Gastroesophageal sphincter (tissue), 4 donors: Measurements from ENCODE around the gene SKIL. TPM values are rescaled to one million over a fixed set of nuclear protein-coding genes. Genes with fewer than 3 reads are reported as not detected.

Experiments
- ATAC-seq: fragments of 150-250 bp; one replicate; pipeline ENCODE4 v1.9.1; 2016; ENCODE audit warnings: mild to moderate bottlenecking, moderate library complexity
- H3K27ac ChIP-seq, 4 donors: fragments of 200-600 bp; sonication (generic) in 3 of 4; 1 replicate in 3 of 4; 2 replicates in 1 of 4; pipeline ENCODE4 v1.5.1; 2016 to 2019
- H3K27me3 ChIP-seq: fragments of 200-600 bp; sonication (generic); one replicate; pipeline ENCODE4 v1.5.1; 2019
- H3K36me3 ChIP-seq, 2 donors: fragments of 200-600 bp; sonication (generic); one replicate each; pipeline ENCODE4 v1.5.1; 2019; ENCODE audit warnings: control low read depth in 1 of 2
- H3K4me1 ChIP-seq, 3 donors: fragments of 200-600 bp; sonication (generic); 1 replicate in 2 of 3; 2 replicates in 1 of 3; pipeline ENCODE4 v1.5.1; 2016 to 2019; ENCODE audit warnings: control low read depth in 2 of 3
- H3K4me3 ChIP-seq, 2 donors: fragments of 200-600 bp; sonication (generic); one replicate each; pipeline ENCODE4 v1.5.1; 2019; ENCODE audit warnings: mild to moderate bottlenecking in 1 of 2, moderate library complexity in 1 of 2
- H3K9me3 ChIP-seq, 3 donors: fragments of 200-600 bp; sonication (generic); one replicate each; pipeline ENCODE4 v1.5.1; 2017 to 2019; ENCODE audit warnings: control low read depth in 2 of 3
- CTCF ChIP-seq, 4 experiments: fragments of 200-600 bp in 2 of 4; fragments of 450-650 bp in 2 of 4; sonication (generic) in 1 of 4; IDR thresholded peaks; one replicate each; pipeline ENCODE4 v1.5.1; 2017 to 2019; ENCODE audit warnings: antibody characterized with exemption in 4 of 4, mild to moderate bottlenecking in 2 of 4, moderate library complexity in 2 of 4
- EP300 ChIP-seq: sonication (generic); formaldehyde crosslinking; IDR thresholded peaks from one replicate; pipeline ENCODE4 v1.6.1; 2017; ENCODE audit warnings: antibody characterized with exemption, mild to moderate bottlenecking
- POLR2A ChIP-seq, 2 donors: fragments of 450-650 bp; IDR thresholded peaks; one replicate each; pipeline ENCODE4 v1.6.1; 2017; ENCODE audit warnings: antibody characterized with exemption in 2 of 2, mild to moderate bottlenecking in 2 of 2, moderate library complexity in 1 of 2
- POLR2AphosphoS5 ChIP-seq: sonication (generic); formaldehyde crosslinking; IDR thresholded peaks from one replicate; pipeline ENCODE4 v1.6.1; 2017; ENCODE audit warnings: antibody characterized with exemption
- WGBS, 2 donors: methylation state at CpG; one replicate each; pipeline ENCODE4 v1.1.5; 2018; ENCODE audit warnings: low coverage in 1 of 2; 5-methylcytosine and 5-hydroxymethylcytosine counted together
- total RNA-seq, 4 donors: library from RNA; depleted of rRNA; stranded (reverse); fragments of >200 nt; gene quantifications; one replicate each; pipeline ENCODE4 v1.1.0, GENCODE V29; 2016

The SKIL gene
- total RNA-seq, 4 donors from 2014 or later = 29.1 to 52.8 (median 35.9) TPM

- Histone ChIP-seq H3K27ac (no peak overlapping the region), H3K4me3 (peak overlapping the region in 1 of 2 donors; percentile 3), H3K36me3 (peaks cover 0 to 8% of the 10 kb centered on the region in 2 donors), H3K4me1 (peaks cover 0 to 76% (median 2%) of the 10 kb centered on the region in 3 donors), H3K9me3 (no peaks in the 10 kb centered on the region), H3K27me3 (no peaks in the 10 kb centered on the region)
- 81 to 86% methylated on average over 4 to 5 of the region's 5 CpGs for WGBS, 2 donors
- ATAC-seq = no peak
- TF ChIP-seq CTCF (IDR thresholded peaks at IDR 0.05) (no peak), EP300 (no peak), POLR2AphosphoS5 (no peak), POLR2A (IDR thresholded peaks at IDR 0.05) (no peak)
Measured at GRCh38 chr3:170360466-170360865, 3.0 kb downstream of the SKIL start.

- peaks cover 0 to 76% (median 0%) of the 10 kb centered on the region in 3 donors for H3K4me1 ChIP-seq
- peak overlapping the region in 1 of 2 donors; percentile 3 for H3K4me3 ChIP-seq
- 47 to 63% methylated on average over 5 of the region's 5 CpGs for WGBS, 2 donors
Measured at GRCh38 chr3:170360916-170361315, 3.4 kb downstream of the SKIL start.

GRCh38 chr3:170361711-170362110 lies 4.2 kb downstream of the SKIL start:
- Histone ChIP-seq H3K36me3 (peaks cover 0 to 8% of the 10 kb centered on the region in 2 donors), H3K27me3 (no peaks in the 10 kb centered on the region), H3K4me1 (peaks cover 0 to 71% (median 0%) of the 10 kb centered on the region in 3 donors), H3K4me3 (no peak overlapping the region), H3K27ac (no peak overlapping the region), H3K9me3 (no peaks in the 10 kb centered on the region)
- no peak for ATAC-seq
- TF ChIP-seq CTCF (IDR thresholded peaks at IDR 0.05) = no peak
- no peak for TF ChIP-seq EP300
- TF ChIP-seq POLR2AphosphoS5 = no peak
- TF ChIP-seq POLR2A (IDR thresholded peaks at IDR 0.05) = no peak
- 84 to 90% methylated on average over 5 to 6 of the region's 6 CpGs for WGBS, 2 donors

More at GRCh38 chr3:170360916-170361315, 3.4 kb downstream of the SKIL start:
- Histone ChIP-seq H3K9me3 (no peaks in the 10 kb centered on the region), H3K36me3 (peaks cover 0 to 8% of the 10 kb centered on the region in 2 donors), H3K27ac (no peak overlapping the region), H3K27me3 (no peaks in the 10 kb centered on the region)
- no peak for ATAC-seq
- TF ChIP-seq POLR2A (IDR thresholded peaks at IDR 0.05) (no peak), CTCF (IDR thresholded peaks at IDR 0.05) (no peak), EP300 (no peak), POLR2AphosphoS5 (no peak)

- WGBS, 2 donors = 91% methylated on average over 11 of the region's 11 CpGs; no CpG with 5 or more reads in 1 of the 2 donors
- peaks cover 0 to 8% of the 10 kb centered on the region in 2 donors for H3K36me3 ChIP-seq
- TF ChIP-seq POLR2A (IDR thresholded peaks at IDR 0.05) (no peak), EP300 (no peak), POLR2AphosphoS5 (no peak), CTCF (IDR thresholded peaks at IDR 0.05) (no peak)
- peaks cover 0 to 77% (median 5%) of the 10 kb centered on the region in 3 donors for H3K4me1 ChIP-seq
- H3K27me3 ChIP-seq = no peaks in the 10 kb centered on the region
- H3K9me3 ChIP-seq = no peaks in the 10 kb centered on the region
- H3K27ac ChIP-seq = no peak overlapping the region
- H3K4me3 ChIP-seq = no peak overlapping the region
- no peak for ATAC-seq
Measured at GRCh38 chr3:170363471-170363994, 6.0 kb downstream of the SKIL start.

GRCh38 chr3:170364965-170365364 lies 7.5 kb downstream of the SKIL start:
- H3K9me3 ChIP-seq = no peaks in the 10 kb centered on the region
- no peaks in the 10 kb centered on the region for H3K27me3 ChIP-seq
- H3K4me3 ChIP-seq = no peak overlapping the region
- WGBS, 2 donors = 76 to 78% methylated on average over 4 of the region's 4 CpGs
- TF ChIP-seq CTCF (IDR thresholded peaks at IDR 0.05) (no peak), POLR2A (IDR thresholded peaks at IDR 0.05) (no peak), POLR2AphosphoS5 (no peak), EP300 (no peak)
- peaks cover 0 to 73% (median 5%) of the 10 kb centered on the region in 3 donors for H3K4me1 ChIP-seq
- no peak overlapping the region for H3K27ac ChIP-seq
- ATAC-seq = no peak
- H3K36me3 ChIP-seq = peaks cover 0 to 8% of the 10 kb centered on the region in 2 donors
